IMR-90 (cell line): ENCODE data around the gene MTOR.

ENCODE experiments used
- BHLHE40 ChIP-seq: fragments of 150-350 bp; IDR thresholded peaks from 2 replicates; pipeline ENCODE4 v1.6.1; 2016; ENCODE audit warnings: mild to moderate bottlenecking, low read depth, low read length
- CEBPB ChIP-seq: IDR thresholded peaks from 2 replicates; pipeline ENCODE4 v1.6.1; 2012; ENCODE audit warnings: low read depth, low read length, improper control_type of control experiment
- CTCF ChIP-seq: conservative IDR thresholded peaks from 2 replicates; pipeline ENCODE4 v1.5.1; 2012; ENCODE audit warnings: mild to moderate bottlenecking, low read depth, low read length, improper control_type of control experiment
- FOS ChIP-seq: fragments of 150-350 bp; IDR thresholded peaks from 2 replicates; pipeline ENCODE4 v1.6.1; 2016; ENCODE audit warnings: low read depth, low read length
- NFE2L2 ChIP-seq: fragments of 150-350 bp; IDR thresholded peaks from 2 replicates; pipeline ENCODE4 v1.6.1; 2016; ENCODE audit warnings: low read depth, mild to moderate bottlenecking, low read length
- POLR2A ChIP-seq: IDR thresholded peaks from 2 replicates; pipeline ENCODE4 v1.6.1; 2012; ENCODE audit warnings: mild to moderate bottlenecking, low read depth, low read length
- RAD21 ChIP-seq: IDR thresholded peaks from 2 replicates; pipeline ENCODE4 v1.6.1; 2012; ENCODE audit warnings: low read length, improper control_type of control experiment
- RCOR1 ChIP-seq: IDR thresholded peaks from 2 replicates; pipeline ENCODE4 v1.6.1; 2012; ENCODE audit warnings: mild to moderate bottlenecking, low read length, improper control_type of control experiment; ENCODE audit not compliant: insufficient replicate concordance
- RFX5 ChIP-seq: IDR thresholded peaks from 2 replicates; pipeline ENCODE4 v1.8.0; 2012; ENCODE audit warnings: low read depth, mild to moderate bottlenecking, low read length, moderate library complexity
- USF2 ChIP-seq: fragments of 150-350 bp; IDR thresholded peaks from 2 replicates; pipeline ENCODE4 v1.6.1; 2017; ENCODE audit warnings: mild to moderate bottlenecking, antibody characterized with exemption, low read length, low read depth
- TF ChIP-seq, protein P1 (sequence below): fragments of 150-350 bp; IDR thresholded peaks from 2 replicates; pipeline ENCODE4 v1.6.1; 2016; ENCODE audit warnings: low read depth, mild to moderate bottlenecking, low read length, moderate library complexity, borderline replicate concordance

- TF ChIP-seq CTCF (no peak), POLR2A (no peak), BHLHE40 (no peak), FOS (no peak), RFX5 (no peak), RAD21 (no peak), NFE2L2 (no peak), CEBPB (no peak), USF2 (no peak), RCOR1 (no peak)
- TF ChIP-seq, protein P1, sequence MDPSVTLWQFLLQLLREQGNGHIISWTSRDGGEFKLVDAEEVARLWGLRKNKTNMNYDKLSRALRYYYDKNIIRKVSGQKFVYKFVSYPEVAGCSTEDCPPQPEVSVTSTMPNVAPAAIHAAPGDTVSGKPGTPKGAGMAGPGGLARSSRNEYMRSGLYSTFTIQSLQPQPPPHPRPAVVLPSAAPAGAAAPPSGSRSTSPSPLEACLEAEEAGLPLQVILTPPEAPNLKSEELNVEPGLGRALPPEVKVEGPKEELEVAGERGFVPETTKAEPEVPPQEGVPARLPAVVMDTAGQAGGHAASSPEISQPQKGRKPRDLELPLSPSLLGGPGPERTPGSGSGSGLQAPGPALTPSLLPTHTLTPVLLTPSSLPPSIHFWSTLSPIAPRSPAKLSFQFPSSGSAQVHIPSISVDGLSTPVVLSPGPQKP = no peak
These were observed 124.3 kb downstream of the MTOR start for GRCh38 chr1:11138029-11138428.
